HG02852 (cell line): ENCODE measurements around the gene ARAP2.

Source experiments
- ATAC-seq: cut with Tn5 transposase; IDR thresholded peaks from one replicate; pipeline ENCODE4 v1.9.1; 2021; ENCODE audit warnings: mild to moderate bottlenecking, moderate library complexity; ENCODE audit not compliant: unreplicated experiment

The ARAP2 gene

GRCh38 chr4:36130641-36131040 lies 113.7 kb downstream of the ARAP2 start:
- no peak for ATAC-seq

GRCh38 chr4:36128689-36129088 lies 115.6 kb downstream of the ARAP2 start:
- ATAC-seq = no peak

DNA sequence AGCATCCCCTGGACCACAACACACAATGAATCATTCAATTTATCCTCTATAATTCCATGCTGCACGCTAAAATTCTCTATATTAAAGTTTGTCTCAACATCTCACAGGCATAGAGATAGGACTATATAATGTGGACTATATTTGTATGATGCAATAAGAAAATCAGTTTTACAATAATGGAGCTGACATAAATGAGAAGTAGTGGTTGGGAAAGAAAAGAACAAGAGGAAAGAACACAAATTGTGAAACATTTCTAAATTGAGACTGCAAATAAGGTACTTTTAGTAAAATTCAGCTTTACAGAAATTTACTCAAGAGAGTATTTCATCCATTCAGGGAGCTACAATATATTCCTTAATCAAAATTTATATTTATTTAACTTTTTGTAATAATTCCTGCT lies 120.4 kb downstream of the ARAP2 start:
- ATAC-seq = no peak

DNA sequence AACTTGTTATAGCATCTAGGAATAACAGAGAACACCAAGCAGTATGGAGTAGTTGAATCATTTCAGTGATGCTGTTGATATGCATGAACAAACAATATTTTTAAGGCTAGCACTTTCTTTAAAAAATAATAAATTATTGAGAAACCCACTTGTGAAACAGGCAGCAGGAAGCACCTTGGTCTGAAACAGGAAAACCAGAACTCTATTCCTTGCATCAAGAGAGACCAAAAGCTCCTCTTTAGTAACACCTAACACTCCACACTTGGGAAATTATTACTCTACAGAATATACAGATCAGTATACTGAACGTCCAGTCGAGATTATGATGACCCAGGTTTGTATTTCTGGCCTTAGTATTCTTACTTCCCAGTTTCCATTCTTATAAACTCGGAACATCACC lies 129.0 kb downstream of the ARAP2 start:
- ATAC-seq = no peak

DNA sequence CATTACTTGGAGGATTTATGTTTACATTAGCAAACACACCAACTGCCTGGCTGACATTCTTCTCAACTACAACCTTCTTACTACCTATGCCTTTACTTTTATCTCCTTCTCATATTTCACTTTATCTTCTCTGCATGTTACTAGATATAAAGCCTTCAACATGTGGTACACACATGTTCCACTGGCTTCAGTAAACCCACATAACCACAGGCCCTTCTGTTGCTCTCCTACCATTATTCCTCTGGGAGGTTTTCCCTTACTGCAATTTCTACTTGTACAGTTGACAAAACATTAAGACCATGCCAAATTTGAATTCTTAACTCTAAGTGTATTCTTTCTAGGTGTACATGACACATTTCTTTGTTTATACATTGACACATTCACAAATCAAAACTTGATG lies 133.1 kb downstream of the ARAP2 start:
- ATAC-seq = no peak

- no peak for ATAC-seq
These were observed 144.8 kb downstream of the ARAP2 start for GRCh38 chr4:36099509-36099908.

DNA sequence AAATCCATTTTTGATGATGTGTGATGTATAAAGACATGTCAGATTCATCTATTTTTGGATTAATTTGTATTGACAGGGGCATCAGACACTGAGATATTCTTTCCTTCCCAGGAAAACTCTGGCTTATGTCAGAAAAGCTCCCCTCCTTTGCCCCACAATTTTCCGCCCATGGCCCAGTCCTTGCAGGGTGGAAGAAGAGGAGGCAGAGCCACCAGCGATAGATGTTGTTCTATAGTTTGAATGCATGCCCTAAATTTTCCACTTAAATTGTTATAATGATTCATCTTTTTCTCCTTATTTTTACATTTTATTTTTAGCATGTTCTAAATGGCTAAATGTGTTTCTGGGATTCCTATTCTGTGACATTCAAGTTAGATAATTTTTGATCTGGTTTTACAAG lies 149.3 kb downstream of the ARAP2 start:
- ATAC-seq = no peak

DNA sequence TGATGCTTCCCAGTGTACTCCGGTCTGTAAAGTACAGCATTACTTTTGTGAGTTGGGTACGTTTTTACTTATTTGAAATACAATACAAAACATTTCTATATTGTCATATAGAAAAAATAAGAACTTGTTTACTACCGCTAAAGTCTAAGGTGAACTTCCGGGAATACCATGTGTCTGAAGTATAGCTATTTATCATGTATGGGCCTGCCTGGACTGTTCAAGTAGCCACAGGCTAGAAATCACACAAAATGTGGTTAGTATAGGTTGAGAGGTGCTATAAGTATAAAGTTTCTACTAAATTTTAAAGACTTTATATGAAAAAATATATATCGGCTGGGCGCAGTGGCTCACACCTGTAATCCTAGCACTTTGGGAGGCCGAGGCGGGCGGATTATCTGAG lies 152.3 kb downstream of the ARAP2 start:
- ATAC-seq = no peak

GRCh38 chr4:36088542-36088941 lies 155.8 kb downstream of the ARAP2 start:
- ATAC-seq = no peak

GRCh38 chr4:36086261-36086786 lies 158.0 kb downstream of the ARAP2 start:
- ATAC-seq = no peak

GRCh38 chr4:36082817-36083216 lies 161.5 kb downstream of the ARAP2 start:
- ATAC-seq = no peak

DNA sequence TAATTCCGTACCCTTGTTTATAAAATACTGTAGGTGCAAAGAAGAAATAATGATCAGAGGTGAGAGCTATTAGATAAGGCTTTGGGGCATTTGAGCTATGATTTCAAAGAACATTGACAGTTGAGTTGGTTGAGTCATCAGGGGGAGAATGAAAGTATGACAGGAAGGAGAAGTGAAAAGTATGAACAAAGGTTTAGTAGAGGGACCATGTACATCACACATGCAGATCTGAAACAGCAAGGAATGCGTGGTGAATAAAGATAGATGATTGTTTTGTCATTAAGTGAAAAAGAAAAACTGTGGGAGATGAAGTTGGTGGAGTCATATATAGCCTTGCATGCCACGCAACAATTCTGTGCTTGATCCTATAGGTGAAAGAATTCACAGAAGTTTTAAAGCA lies 163.1 kb downstream of the ARAP2 start:
- ATAC-seq = peak; percentile 98

DNA sequence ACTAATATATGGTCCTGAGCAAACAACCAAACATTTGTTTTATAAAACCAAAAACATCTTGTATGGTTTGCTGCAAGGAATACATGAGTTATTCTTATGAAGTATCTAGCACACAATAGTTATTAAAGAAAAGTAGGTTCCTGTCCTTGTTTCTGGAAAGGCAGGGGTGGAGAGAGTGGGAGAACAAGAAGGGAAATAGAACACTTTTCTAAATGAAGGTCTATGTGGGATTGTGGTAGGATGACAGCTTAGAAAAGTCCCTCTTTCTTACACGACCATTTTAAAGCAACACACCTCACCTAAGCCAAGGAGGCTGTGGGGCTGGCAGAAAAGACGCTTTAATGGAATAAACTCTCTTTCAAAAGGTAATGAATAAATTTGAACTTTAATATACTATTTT lies 164.6 kb downstream of the ARAP2 start:
- no peak for ATAC-seq

DNA sequence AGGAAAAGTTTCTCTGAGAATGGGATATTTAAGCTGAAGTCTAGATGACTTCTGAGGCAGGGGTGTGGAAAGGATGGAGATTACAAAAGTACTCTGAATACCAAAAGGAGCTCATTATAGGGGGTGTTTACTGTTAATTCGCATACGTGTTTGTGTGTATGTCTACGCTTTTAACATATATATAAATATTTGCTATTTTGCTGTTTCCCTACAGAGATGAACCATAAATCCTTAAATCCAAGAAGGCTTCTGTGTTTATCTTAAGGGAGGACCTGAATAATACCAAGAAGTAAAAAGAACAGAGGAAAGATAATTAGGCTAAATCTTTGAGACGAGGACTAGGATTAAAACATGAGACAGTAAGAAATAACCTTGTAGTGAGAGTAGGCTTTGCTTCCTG lies 166.0 kb downstream of the ARAP2 start:
- no peak for ATAC-seq

DNA sequence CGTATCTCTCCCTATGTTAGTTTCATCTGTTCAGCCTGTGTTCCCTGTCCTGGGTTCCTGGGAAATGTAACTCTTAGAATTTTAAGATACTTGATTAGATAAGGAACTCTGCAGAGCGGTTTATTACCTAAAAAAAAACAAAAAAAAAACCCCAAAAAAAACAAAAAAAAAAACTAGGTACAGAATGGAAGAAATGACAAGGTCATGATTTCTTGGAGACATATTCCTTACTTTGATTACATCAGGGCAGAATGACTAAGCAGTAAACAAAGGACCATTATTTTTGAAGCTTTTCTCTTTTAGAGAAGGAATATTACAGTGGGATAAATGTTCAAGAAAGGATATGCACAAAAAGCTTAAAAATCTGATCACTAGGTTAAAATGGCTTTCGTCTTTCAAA lies 171.8 kb downstream of the ARAP2 start:
- no peak for ATAC-seq

GRCh38 chr4:36067116-36067515 lies 177.2 kb downstream of the ARAP2 start:
- ATAC-seq = no peak

- no peak for ATAC-seq
These were observed 178.9 kb downstream of the ARAP2 start for GRCh38 chr4:36065274-36065871.

DNA sequence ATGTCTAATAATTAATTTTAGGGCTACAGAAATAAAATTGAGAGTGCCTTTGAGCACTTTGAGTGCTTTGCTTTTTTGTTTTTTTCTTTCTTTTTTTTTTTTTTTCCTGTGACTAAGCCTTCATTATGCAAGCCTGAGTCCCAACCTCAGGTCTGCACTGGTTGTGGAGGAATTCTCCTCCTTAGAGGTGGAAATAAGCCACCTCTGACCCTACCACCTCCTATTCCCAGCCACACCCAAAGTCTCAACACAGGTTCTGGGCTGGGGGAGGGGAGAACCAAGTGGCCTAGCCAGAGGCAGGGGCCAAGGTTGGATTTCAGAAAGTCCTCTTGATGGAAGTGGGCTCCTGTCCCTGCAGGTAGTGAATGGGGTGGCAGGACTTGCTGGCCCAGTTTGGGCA lies 180.2 kb downstream of the ARAP2 start:
- ATAC-seq = no peak

DNA sequence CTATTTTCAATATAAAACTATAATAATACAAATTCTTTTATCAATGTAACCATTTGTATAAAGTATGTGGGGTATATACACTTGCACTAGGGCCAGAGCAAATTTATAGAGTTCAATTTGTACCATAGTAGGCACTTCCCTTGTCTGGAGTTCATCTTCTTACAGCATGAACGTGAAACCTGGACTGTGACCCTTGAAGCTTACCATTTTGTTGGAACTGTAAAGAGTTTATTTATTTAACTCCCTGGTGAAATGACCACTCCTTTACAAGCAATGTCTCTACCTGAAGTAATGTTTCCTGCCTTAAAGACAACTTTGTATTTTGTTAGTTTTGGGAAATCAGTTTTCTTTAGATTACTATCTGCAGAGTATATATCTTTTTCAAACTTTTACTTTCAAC lies 188.2 kb downstream of the ARAP2 start:
- no peak for ATAC-seq

DNA sequence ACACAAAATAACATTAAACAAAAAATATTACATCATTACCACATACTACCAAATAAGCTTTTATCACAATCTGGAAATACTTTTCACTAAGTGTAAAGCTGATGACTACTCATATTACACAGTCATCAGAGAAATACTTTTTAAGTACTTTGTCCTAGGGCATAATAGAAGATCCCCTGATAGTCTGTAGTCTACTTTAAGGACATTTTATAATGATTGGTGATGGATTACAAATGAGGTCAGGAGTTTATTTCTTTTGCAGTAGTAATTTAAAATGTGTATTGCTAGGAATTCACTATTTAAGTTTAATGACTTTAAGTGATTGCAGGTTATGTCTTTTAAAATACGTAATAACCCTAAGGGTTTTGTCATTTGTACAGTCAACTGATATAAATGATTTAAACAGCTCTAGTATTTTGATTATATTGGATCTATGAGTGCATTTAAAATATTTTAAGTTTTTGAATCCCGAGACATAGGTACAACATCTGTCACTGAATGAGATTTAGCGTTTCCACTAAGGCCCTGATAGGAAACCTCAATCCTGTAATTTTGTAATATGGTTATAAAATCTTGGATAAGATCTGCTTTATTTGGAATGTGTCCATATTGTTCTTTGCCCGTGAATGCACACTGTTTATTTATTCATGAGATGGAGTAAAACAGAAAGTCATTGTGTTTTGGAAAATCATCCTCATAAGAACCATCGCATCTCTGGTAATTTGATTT lies 189.5 kb downstream of the ARAP2 start:
- ATAC-seq = no peak

GRCh38 chr4:36053930-36054329 lies 190.4 kb downstream of the ARAP2 start:
- no peak for ATAC-seq

- no peak for ATAC-seq
These were observed 192.7 kb downstream of the ARAP2 start for GRCh38 chr4:36051634-36052033.

GRCh38 chr4:36046026-36046425 lies 198.3 kb downstream of the ARAP2 start:
- ATAC-seq = no peak
